SU-DHL-6 (cell line): ENCODE measurements around the gene BCL2L1.
A peak's percentile ranks its signal among the peaks of the same experiment; 100 is the strongest.

Source experiments
- H2AFZ ChIP-seq: fragments of 200-600 bp; sonication (generic); 2 replicates; pipeline ENCODE4 v1.6.1; 2014; ENCODE audit warnings: low read depth, mild to moderate bottlenecking, moderate library complexity, mixed read lengths, antibody characterized with exemption, low read length; ENCODE audit not compliant: severe bottlenecking
- H3F3A ChIP-seq: fragments of 200-600 bp; shearing (Covaris generic); 2 replicates; pipeline ENCODE4 v1.6.0; 2016; ENCODE audit warnings: antibody characterized with exemption, mild to moderate bottlenecking; ENCODE audit not compliant: insufficient read depth
- H3K27ac ChIP-seq: fragments of 200-600 bp; sonication (generic); 2 replicates; pipeline ENCODE4 v1.5.1; 2016; ENCODE audit warnings: low read depth, mild to moderate bottlenecking, low read length, moderate library complexity, mixed read lengths
- H3K27me3 ChIP-seq: fragments of 200-600 bp; sonication (generic), shearing (Covaris generic); 2 replicates; pipeline ENCODE4 v1.6.0; 2014; ENCODE audit warnings: mild to moderate bottlenecking, low read length
- H3K36me3 ChIP-seq: fragments of 200-600 bp; sonication (generic); 2 replicates; pipeline ENCODE4 v1.6.1; 2014; ENCODE audit warnings: mild to moderate bottlenecking, low read length, mixed read lengths
- H3K4me2 ChIP-seq: fragments of 300-600, 200-600 bp; shearing (Covaris generic), sonication (generic); 2 replicates; pipeline ENCODE4 v1.6.0; 2014; ENCODE audit warnings: low read length, low read depth, mild to moderate bottlenecking; ENCODE audit not compliant: poor library complexity, severe bottlenecking
- H3K4me3 ChIP-seq: fragments of 200-600 bp; sonication (generic); 2 replicates; pipeline ENCODE4 v1.5.1; 2014; ENCODE audit warnings: antibody characterized with exemption, low read length, mild to moderate bottlenecking, mixed read lengths; ENCODE audit not compliant: insufficient read depth, poor library complexity, severe bottlenecking
- H3K79me2 ChIP-seq: fragments of 200-600 bp; sonication (generic); 2 replicates; pipeline ENCODE4 v1.6.1; 2014; ENCODE audit warnings: mild to moderate bottlenecking, low read length, moderate library complexity; ENCODE audit not compliant: insufficient read depth
- H3K9ac ChIP-seq: fragments of 200-600 bp; sonication (generic); 2 replicates; pipeline ENCODE4 v1.7.0; 2014; ENCODE audit warnings: mild to moderate bottlenecking, low read length
- H3K9me2 ChIP-seq: fragments of 200-600 bp; sonication (generic); replicated peaks from 2 replicates; pipeline ENCODE4 v1.6.1; 2014; ENCODE audit warnings: low read length; ENCODE audit not compliant: insufficient read depth
- H3K9me3 ChIP-seq: fragments of 200-600 bp; sonication (generic); 2 replicates; pipeline ENCODE4 v1.6.1; 2014; ENCODE audit warnings: low read length, mixed read lengths; ENCODE audit not compliant: insufficient read depth
- H4K20me1 ChIP-seq: fragments of 200-600 bp; sonication (generic); 2 replicates; pipeline ENCODE4 v1.6.1; 2014; ENCODE audit warnings: low read depth, mild to moderate bottlenecking, antibody characterized with exemption, low read length, moderate library complexity, mixed read lengths
- CTCF ChIP-seq: fragments of 200-600 bp; sonication (generic); IDR thresholded peaks from one replicate; pipeline ENCODE4 v1.5.1; 2017; ENCODE audit warnings: antibody characterized with exemption, mild to moderate bottlenecking, low read length, moderate library complexity; ENCODE audit not compliant: insufficient read depth, poor library complexity, severe bottlenecking
- EZH2phosphoT487 ChIP-seq: fragments of 200-600 bp; sonication (generic), shearing (Covaris generic); conservative IDR thresholded peaks from 2 replicates; pipeline ENCODE4 v1.6.1; 2018; ENCODE audit warnings: mild to moderate bottlenecking, antibody characterized with exemption, low read length, moderate library complexity, mixed read lengths

Gene BCL2L1

GRCh38 chr20:31712112-31712553 lies 10.5 kb downstream of the BCL2L1 start:
- Histone ChIP-seq H3K27me3 (no peaks in the 10 kb centered on the region), H3F3A (no peaks in the 10 kb centered on the region; the same call in 1 of the 2 replicates), H3K36me3 (0 out of 2 replicates have a peak, but pooled peaks cover 1% of the 10 kb centered on the region), H4K20me1 (no peaks in the 10 kb centered on the region), H3K9me2 (no peaks in the 10 kb centered on the region), H3K79me2 (peaks cover 62% of the 10 kb centered on the region), H2AFZ (no peak overlapping the region), H3K9ac (no peak overlapping the region), H3K4me3 (no peak overlapping the region), H3K4me2 (no peak overlapping the region), H3K9me3 (no peaks in the 10 kb centered on the region), H3K27ac (no peak overlapping the region)
- no peak for TF ChIP-seq EZH2phosphoT487
- TF ChIP-seq CTCF: no peak

GRCh38 chr20:31711179-31712111 lies 11.2 kb downstream of the BCL2L1 start:
- H3K27ac ChIP-seq: peak overlapping the region; percentile 14; the same call in 1 of the 2 replicates
- no peaks in the 10 kb centered on the region; the same call in 1 of the 2 replicates for H3F3A ChIP-seq

GRCh38 chr20:31710423-31711108 lies 12.1 kb downstream of the BCL2L1 start:
- TF ChIP-seq EZH2phosphoT487: no peak
- Histone ChIP-seq H3K27ac (peak overlapping the region; percentile 14; the same call in 1 of the 2 replicates), H3K9ac (no peak overlapping the region; the same call in 1 of the 2 replicates), H3K4me3 (no peak overlapping the region), H3K36me3 (0 out of 2 replicates have a peak, but pooled peaks cover 3% of the 10 kb centered on the region), H3K79me2 (peaks cover 48% of the 10 kb centered on the region; the same call in 1 of the 2 replicates), H4K20me1 (no peaks in the 10 kb centered on the region), H2AFZ (no peak overlapping the region), H3K9me3 (no peaks in the 10 kb centered on the region), H3F3A (no peaks in the 10 kb centered on the region; the same call in 1 of the 2 replicates), H3K27me3 (no peaks in the 10 kb centered on the region), H3K4me2 (no peak overlapping the region), H3K9me2 (no peaks in the 10 kb centered on the region)

More at GRCh38 chr20:31711179-31712111, 11.2 kb downstream of the BCL2L1 start:
- TF ChIP-seq EZH2phosphoT487 (no peak), CTCF (no peak)
- no peaks in the 10 kb centered on the region for H4K20me1 ChIP-seq
- peaks cover 55% of the 10 kb centered on the region for H3K79me2 ChIP-seq
- no peaks in the 10 kb centered on the region for H3K27me3 ChIP-seq
- no peak overlapping the region; the same call in 1 of the 2 replicates for H3K9ac ChIP-seq
- H3K4me3 ChIP-seq: no peak overlapping the region
- no peak overlapping the region for H3K4me2 ChIP-seq
- H3K9me2 ChIP-seq: no peaks in the 10 kb centered on the region
- 0 out of 2 replicates have a peak, but pooled peaks cover 3% of the 10 kb centered on the region for H3K36me3 ChIP-seq
- no peaks in the 10 kb centered on the region for H3K9me3 ChIP-seq
- no peak overlapping the region for H2AFZ ChIP-seq
